ENCODE data around the gene ESPNL.

The ESPNL gene

DNA sequence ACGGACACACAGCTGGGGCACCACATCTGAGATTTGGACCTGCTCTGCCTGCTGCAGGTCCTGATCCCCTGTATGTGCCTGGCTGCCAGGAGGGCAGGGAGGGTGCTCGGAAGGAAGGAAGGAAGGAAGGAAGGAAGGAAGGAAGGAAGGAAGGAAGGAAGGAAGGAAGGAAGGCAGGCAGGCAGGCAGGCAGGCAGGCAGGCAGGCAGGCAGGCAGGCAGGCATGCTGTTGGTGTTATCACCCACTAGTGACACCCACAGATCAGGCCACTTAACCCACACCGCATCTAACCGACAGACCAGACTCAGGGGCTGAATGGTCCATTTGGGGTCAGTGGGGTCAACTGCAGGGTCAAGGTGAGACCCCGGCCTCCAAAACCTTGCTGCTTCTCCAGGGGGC is 44.1 kb downstream of the ESPNL start:
- no peak for DNase-seq

DNA sequence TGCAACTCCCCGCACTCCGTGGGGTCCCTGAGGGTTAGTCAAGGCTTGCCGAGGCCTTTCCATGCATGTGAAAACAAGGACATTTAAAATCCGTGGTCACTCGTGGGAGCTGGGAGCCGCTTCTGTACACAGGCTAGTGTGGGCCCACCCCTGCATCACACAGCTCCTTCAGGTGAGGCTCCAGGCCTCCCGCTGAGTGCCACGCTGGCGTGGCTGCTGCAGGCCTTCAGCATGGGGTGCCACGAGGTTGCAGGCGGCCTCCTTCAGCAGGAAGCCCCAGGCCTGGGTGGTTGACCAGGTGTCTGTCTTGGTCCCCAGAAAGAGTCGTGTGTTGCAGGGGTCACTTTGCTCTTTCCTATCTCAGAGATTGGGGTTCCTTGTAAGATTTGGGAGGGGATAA is 44.9 kb downstream of the ESPNL start:
- no peak for DNase-seq

DNA sequence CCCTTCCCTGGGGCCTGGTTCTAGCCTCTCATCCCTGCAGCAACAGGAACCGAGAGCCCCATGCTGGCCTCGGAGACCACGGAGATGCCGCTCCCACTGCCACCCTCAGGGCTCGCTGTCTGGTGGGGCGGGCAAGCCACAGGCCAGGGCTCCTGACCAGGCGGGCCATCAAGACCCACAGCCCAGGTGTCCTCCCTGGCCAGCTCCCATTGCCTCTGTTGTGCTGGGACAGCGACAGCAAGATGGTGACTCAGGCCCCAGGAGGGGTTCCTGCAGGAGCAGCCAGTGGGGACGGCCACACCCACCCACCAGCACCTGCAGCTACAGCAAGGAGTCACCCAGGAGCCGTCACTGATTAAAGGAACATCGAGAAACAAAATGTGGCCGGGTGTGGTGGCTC is 45.7 kb downstream of the ESPNL start:
- no peak for DNase-seq

DNA sequence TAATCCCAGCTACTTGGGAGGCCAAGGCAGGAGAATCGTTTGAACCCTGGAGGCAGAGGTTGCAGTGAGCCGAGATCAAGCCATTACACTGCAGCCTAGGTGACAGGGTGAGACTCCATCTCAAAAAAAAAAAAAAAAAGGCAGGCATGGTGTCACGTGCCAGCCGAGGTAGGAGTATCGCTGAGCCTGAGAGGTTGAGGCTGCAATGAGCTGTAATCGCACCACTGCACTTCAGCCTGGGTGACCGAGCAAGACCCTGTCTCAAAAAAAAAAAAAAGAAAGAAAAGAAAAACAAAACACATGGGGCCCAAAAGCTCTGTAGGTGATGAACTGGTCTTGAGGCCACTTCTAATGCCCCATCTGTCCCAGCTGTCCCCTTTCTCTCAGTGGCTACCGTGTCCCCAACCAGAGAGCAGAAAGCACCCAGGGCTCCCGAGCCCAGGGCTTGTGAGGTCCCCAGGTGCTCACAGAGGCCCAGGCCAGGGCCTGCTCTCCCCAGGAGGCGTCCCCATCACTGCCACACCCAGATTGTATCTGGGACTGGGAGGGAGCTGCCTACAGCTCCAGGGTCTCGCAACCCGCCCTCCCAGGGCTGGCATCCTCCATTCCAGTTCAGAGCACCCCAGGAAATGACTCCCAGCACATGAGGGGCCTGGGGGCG is 46.9 kb downstream of the ESPNL start:
- DNase-seq: no peak

DNA sequence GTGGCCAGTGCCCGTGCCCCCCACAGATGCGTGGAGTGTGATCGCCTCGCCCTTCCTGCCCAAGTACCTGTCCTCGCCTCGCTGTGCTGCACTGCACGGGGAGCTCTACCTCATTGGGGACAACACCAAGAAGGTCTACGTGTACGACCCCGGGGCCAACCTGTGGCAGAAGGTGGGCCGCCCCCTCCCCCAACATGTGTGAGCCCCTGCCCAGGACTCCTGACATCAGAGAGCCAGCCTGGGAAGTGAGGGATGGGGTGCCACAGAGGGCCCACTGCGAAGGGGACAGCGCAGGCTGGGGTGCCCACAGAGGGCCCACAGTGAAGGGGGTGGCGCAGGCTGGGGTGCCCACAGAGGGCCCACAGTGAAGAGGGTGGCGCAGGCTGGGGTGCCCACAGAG is 48.8 kb downstream of the ESPNL start:
- no peak for DNase-seq

DNA sequence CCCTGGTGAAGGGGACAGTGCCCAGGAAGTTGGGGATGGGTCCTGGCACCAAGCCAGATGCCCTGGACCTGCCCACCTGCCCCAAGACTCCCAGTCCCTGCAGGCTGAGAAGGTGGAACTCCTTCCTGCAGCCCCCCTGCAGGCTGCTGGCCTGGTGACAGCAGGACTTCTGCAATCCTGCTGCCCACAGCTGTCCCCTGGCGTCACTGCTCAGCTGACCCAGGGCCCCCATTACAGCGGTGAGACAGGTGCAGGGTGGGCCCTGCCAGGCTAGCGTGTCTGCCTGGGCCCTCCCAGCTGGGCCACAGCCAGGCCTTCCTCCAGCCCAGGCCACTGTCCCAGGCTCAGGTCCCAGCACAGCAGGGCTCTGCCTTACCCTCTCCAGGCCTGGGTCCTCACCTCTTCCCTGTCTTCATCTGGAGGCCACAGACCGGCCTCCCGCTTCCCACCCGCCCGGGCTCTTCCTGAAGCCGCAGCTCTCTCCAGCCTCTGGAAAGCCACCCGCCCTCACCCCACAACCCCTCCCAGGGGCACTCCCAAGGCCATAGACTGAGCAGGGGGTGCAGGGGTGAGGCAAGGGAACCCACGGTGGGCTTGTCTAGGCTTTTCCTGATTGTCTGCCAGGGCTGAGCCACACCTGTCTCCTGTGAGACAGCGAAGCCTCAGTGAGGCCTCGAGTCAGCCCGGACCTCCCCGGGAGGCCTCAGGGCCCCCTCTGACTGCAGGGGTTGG is 49.9 kb downstream of the ESPNL start:
- DNase-seq: no peak

DNA sequence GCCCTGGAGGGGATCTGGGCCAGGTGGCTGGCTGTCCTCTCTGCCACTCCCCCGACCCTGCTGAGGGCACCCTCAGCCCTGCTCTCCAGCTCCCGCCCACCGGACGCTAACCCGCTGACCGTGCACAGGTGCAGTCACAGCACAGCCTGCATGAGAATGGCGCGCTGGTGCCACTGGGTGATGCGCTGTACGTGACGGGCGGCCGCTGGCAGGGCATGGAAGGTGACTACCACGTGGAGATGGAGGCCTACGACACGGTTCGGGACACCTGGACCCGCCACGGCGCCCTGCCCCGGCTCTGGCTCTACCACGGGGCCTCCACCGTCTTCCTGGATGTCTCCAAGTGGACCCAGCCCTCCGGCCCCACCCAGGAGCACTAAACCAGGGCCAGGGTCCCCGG is 50.5 kb downstream of the ESPNL start:
- no peak for DNase-seq

DNA sequence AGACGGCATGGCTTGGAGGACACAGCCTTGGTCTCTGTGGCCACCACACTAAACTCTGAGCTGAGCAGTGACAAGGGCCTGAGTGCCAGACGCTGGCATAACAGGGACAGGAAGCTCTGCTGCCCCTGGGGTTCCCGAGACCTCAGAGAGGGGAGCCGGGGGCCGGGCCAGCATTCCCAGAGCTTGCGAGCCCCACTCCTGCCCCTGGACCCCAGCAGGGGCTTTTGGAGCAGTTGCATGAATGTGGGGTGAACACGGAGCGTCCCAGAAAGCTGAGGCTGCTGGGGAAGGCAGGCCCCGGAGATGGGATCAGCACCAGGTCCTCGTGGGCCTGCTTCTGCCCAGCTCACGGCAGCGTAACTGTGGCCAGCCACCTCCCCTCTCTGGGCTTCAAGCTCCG is 51.1 kb downstream of the ESPNL start:
- no peak for DNase-seq

DNA sequence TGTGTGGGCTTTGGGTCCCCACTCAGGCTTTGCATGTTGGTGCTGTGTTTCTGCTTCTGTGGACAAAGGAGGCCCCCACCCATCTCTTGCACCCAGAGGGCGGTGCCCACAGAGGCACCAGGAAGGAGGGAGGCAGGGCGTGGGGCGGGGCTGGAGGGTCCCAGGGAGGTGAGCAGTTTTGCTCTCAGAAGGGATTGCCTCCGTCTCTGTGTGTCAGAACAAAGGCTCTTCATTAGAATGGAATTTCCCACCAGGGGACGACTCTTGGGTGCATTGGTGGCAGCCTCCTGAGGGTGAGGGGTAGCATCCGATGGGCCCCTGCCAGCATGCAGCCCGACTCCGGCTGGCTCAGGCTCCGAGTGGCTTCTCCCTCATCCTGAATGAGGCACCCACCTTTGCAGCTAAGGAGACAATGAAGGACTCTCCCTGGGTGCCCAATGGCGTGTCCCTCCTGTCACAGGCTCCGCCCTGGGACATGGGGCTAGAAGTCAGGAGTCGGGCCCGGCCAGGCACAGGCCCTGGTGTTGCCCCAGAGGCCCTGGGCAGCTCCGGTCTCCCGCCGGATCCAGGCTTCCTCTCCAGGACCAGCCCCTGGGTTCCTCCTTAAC is 51.6 kb downstream of the ESPNL start:
- DNase-seq: no peak

DNA sequence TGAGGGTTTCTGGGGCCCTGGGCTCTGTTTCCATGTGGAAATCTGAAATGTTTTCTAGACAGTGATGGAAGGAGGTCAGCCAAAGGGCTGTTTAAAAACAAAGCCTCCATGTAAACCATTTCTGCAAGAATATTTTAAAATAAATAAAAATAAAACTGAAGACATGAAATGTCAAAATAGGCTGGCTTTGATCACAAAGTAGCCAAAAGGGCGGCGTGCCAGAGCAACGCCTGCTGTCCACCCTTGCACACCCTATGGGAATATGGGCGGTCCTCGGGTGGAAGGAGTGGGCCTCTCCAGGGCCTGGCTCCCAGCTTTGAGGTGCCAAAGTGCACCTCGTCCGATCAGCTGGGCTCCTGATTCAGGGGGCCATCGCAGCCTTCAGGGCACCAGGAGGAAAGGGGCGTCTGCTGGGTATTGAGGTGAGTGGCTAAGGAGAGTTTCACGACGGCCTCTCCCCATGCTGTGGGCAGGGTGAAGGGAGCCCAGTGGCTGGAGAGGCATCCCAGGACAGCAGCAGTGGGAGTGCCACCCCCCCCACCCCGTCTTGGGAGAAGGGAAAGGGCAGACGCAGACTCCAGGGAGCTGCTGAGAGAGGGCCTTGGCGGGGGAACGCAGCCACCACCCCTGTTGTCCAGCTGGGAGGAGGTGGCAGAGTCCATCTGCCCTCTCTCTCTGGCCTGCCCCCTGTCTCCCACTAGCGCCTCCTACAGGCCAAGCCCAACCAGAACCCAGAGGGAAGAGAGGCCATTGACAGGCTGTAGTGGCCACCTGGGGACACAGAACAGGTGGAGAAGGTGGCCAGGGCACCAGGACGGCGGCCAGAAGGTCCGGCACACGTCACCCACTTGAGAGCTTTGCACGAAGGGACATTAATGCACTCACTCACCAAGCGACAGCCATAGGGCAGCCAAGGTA is 52.9 kb downstream of the ESPNL start:
- DNase-seq: no peak

DNA sequence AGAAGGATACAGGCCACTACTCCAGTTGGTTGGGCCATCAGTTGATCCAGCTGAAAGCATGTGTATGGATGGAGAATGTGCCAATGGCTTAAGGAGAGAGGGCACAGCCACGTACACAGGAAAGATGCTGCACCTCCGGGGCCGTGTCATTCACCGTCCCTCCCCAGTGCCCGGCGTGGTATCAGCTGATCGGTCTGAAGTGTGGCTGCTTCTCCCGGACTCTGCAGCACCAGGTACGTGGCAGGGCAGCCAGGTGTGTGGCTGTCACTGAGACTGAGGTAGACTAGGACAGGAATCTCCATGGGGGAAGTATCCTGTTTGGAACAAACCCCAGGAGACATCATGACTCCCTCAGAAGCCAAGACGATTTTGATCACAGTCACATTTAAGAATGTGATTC is 54.4 kb downstream of the ESPNL start:
- DNase-seq: no peak

DNA sequence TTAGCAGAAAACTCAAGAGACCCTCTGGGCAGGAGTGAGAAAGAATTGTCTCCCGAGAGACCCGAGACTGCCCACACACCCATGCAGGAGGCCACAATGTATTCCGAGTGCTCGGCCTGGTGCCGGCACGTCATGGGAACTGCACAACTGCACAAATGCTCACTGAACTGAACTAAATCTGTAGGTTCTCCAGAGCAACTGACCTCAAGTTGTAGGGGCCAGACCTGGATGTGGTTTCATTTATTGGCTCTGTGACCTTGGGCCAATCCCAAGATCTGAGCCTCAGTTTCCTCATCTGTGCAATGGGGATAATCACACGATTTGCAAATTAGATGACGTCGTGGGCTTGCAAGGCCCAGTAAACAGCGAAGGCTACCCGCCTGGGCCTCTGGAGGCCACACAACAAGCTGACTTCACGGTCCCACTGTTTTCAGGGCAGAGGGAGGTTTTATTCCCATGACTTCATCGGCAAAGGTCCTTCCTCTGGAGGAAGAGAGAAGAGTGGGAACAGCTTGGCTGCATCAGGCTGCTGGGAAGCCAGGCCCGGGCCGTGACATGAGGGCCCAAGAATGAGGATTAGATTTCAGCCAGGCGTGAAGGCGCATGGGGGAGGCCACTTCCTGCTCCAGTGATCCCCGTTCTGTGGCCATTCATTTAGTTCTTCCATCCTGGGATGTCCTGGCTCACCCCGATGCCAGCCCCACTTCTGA is 55.1 kb downstream of the ESPNL start:
- DNase-seq: peak; percentile 46

DNA sequence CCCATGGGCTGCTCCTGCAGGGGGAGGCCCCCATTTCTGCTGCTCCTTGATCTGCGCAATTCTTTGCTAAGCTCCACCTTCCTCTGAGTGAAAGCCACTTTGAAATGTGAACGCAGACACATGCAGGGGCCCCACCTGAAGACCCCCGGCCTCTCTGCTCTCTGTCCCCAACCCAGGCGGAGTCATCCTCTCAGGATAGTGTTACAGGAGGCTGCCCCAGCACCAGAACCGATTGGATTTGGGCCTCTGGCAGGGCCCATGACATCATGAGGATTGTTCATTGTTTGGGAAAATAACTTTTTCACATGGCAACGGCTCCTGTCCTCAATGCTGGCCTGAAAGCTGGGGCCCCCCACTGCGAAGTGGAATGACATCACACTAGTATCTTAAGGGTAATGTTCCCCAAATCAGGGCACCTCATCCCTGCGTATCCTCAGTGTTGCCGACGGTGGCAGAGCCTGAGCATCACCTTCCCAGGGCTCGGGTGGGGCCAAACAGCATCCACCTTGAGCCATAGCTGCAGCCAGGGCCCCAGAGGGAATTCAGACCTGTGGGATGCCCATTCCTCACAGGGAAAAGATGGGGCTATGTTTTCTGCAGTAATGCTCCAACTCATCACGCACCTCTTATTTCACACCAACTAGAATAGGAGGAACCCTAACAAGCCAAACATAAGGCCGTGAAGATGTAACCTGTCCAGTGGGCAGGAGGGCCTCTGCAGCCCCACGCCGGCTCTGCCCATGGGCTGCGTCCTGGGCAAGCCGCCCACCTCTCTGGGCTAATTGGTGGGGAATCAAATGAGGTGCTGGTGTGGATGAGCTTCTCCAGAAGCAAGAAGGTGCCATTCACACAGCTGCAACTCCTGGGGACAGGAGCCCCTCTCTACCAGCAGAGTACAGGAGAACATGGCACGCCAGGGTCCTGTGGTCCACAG is 55.9 kb downstream of the ESPNL start:
- no peak for DNase-seq

DNA sequence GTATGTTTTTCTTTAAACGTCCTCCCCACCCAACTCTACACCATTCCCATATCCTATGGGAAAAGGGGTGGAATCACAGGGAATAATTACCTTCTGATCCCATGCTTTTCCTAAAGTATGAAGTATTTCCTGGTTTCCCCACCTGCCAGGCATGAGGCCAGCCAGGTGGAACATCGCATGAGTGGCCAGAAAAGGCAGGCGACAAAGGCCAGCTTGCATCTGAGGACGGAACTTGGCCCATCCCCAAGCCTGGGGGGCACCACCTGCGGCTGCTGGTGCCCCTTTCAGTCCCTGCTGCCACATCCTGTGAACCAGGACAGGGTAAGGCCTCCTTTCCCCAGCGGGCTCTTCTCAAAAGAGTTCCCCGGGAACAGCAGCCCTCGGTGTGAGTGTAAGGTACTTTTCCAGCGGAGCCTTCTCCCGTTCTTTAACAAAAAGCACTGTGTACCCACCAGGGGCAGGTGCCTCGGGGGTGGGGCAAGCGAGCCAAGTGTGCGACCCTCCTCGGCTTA is 57.4 kb downstream of the ESPNL start:
- no peak for DNase-seq

DNA sequence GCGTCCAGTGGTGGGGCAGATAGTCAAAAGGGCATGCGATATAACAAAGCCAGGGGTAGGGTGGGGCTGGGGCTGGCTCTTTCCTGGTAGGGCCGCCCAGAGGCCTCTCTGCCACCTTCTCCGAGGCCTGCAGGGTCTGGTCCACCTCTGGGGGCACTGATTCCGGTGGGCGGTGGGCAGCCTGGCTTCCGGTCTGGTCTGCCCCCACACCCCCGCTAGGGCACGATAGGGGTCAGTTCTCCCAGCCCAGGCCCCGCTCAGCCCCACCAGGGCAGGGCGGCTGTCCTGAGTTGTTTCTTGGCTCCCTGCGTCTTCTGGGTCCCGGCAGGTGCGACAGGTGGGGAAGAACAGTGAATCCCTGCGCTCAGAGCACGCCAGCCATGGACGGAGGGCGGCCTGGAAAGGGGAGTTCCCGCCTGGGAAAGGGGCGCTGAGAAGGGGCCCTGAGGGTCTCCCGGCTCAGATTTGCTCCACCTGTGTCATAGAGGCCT is 57.9 kb downstream of the ESPNL start:
- no peak for DNase-seq

DNA sequence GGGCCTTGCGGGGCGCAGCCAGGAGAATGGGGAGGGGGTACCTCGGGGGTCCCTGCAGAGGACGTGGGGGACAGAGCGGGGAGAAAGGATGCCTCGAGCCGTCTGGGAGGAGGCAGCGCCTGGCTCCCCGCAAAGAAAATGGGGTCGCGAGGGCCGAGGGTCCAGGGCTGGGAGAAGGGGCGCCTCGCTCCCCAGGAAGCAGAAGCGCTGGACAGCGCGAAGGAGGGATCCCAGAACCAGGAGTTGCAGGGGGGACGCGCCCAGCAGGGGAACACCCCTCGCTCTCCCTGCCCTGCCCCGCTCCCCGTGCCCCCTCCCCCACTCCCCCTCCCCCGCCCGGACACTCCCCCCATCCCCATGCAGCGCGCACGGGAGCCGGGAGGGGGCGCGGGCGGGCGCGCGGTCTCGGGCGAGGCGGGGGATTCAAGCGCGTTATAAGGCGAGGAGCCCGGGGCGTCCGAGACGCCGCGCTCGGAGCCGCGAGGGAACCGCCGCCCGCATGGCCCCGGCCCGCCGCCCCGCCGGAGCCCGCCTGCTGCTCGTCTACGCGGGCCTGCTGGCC is 58.5 kb downstream of the ESPNL start, which contains the start of gene ERFE:
ERFE (plus strand) TSS at position 462 of the 562 bp plus-strand sequence; CDS start at position 500, 38 bp downstream.
- peak; percentile 63 for DNase-seq

DNA sequence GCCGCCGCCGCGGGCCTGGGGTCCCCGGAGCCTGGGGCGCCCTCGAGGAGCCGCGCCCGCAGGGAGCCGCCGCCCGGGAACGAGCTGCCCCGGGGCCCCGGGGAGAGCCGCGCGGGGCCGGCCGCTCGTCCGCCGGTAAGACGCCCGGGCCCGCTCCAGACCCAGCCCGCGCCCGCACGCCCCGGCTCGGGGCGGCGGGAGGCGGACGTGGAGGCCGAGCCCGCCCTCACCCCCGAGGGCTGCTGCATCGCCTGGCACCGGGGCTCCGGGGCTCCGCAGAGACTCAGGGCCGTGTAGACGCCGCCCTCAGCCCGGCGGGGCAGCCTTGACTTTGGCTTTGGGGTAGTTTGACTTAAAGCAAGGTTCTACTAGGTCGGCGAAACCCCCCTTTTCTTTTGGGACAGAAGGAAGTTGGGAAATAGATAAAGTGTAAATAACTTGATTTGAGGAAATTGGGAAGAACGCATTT is 59.0 kb downstream of the ESPNL start:
- DNase-seq: peak; percentile 31

DNA sequence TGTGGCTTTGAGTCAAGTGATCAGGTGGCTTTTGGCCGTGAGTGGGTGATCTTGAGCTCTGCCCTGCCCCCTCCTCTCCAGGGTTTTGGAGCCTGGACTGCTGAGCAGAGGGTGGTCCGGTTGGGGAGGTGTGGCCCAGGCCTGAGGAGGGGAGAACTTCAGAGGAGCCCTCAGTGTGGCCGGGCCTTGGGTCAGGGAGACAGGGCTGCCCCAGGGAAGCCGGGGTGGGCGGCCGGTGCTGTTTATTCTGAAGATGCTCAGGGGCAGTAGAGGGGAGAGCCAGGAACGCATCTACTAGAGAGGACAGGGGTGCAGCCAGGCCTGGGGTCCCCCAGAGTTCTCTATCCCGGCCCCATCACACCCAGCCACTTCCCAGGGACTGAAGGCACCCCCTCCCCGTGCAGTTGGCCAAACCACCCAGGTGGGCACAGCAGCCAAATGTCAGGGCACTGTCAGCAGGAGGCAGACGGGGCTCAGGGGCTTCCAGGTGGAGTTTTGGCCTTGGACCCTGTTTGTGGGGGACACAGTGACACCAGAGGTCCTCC is 59.6 kb downstream of the ESPNL start:
- no peak for DNase-seq

DNA sequence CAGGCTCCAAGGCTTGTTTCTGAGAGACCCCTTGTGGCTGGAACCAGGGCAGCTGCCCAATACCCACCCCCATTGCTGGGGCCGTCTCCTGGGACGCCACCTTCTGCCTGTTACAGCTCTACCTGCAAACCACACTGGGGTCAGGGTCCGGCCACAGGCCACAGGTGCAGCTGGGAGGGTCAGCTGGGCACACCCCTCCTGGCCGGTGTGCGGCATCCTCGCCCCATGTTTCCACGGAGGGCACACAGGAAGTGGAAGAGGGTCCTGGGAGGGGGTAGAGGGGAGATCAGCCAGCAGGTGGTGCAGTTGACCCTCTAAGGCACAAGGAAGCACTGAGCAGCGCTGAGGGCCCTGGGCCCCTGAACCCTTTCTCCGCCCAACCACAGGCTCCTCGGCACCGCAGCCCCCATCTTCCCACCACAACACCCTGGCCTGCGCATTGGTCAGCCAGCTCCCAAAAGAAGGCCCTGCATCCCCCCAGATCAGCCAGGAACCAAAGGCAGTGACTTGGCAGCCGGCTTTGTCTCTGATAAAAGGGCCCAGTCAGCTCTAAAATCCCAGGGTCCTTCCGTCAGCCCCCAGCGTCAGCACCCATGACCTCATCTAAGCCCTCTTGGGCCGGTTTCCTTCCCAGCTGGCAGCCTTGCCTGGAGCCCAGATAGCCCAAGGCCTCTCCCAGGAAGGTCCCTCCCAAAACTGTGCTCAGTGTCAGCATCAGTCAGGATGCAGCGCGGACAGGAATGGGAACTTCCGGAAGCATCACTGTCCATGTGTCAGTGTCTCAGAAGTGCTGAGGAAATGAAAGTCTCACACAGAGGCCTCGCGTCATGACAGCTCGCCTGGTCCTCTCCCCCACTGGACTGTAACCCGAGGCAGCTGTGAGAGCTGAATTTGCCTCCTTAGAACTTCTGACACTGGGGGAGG is 60.3 kb downstream of the ESPNL start:
- no peak for DNase-seq
